ENCODE measurements around the gene NKAPL. TPM values are rescaled to one million over a fixed set of nuclear protein-coding genes. Genes with fewer than 3 reads are reported as not detected.

NKAPL gene
- total and polyA plus RNA-seq, 2 of the 13 experiments (the other 11 are each of a cell fraction or from before 2014, with no cell fraction given) = not detected

DNA sequence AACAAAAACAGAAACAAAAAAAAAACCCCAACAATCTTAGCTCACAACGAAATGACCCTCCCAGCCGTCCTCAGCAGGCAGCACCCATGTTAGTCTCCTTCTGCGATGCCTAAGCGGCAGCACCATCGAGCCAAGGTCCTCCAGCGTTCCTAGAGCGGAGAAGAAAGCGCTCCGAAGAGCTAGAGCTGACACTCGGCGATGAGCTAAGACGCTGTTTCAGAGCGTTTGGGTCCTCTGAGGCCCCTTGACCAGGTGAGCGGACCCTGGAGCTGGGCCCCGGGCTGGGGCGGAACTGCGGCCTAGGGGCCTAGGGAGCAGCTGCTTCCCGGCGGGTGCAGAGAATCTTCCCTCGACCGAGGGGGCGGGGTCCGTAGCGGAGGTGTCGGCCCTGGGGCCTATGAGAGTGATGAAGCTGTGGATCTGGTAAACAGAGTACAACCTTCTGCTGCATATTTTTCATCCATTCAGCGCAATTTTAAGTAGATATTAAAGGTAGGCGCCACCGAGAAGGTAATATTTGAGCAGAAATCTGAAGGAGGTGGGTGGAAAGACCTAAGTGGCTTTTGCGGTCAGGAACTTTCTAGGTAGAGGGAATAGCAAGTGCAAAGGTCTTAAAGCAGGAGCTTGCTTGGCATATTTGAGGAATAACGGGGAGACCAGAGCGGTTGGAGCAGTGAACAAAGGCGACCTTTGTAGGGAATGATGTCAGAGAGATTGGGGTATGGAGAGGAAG, 8.0 kb downstream of the NKAPL start, which contains the start of gene ZSCAN26:
ZSCAN26 (plus strand) TSS at position 182 of the 733 bp plus-strand sequence. CDS start 4,777 bp downstream, outside the sequence.
- Histone ChIP-seq H4K20me1 (ENCODE audit: insufficient read depth, low read length) (no peaks in the 10 kb centered on the region), H2AFZ (ENCODE audit: low read length) (peak within 1 kb of the TSS; percentile 91), H3K4me1 (ENCODE audit: insufficient read depth, low read length) (peaks cover 26% of the 10 kb centered on the region), H3K27me3 (ENCODE audit: control insufficient read depth in 1 of 2, insufficient read depth in 2 of 2, low read length in 2 of 2) (peaks cover 0 to 11% of the 10 kb centered on the region in 2 experiments; a peak in 3 of 5 replicates), H3K36me3 (replicated peaks in 1 of 2; ENCODE audit: control insufficient read depth in 1 of 2, insufficient read depth in 2 of 2, low read length in 2 of 2) (peaks cover 3 to 5% of the 10 kb centered on the region in 2 experiments), H3K9ac (ENCODE audit: insufficient read depth, low read depth, low read length) (peak within 1 kb of the TSS; percentile 80), H3K27ac (ENCODE audit: extremely low read length, insufficient read depth, low read length) (peak within 1 kb of the TSS; percentile 51), H3K4me2 (ENCODE audit: low read depth, low read length) (peak within 1 kb of the TSS; percentile 80), H3K79me2 (ENCODE audit: insufficient read depth, low read length) (peaks cover 19% of the 10 kb centered on the region), H3K9me3 (ENCODE audit: low read length) (no peaks in the 10 kb centered on the region), H3K4me3 (replicated peaks in 1 of 3; ENCODE audit: insufficient read depth in 1 of 3, low read depth in 2 of 3, low read length in 3 of 3) (peak within 1 kb of the TSS; percentile 85 to 91 (median 87))
- ATAC-seq (peak; percentile 99), DNase-seq (ENCODE audit: low spot score) (peak; percentile 83), FAIRE-seq (peak; percentile 15)
- in situ Hi-C loops (cut with HindIII; ENCODE audit: extremely low pct_ligation_motif_present, low pct_unique_long_range_greater_than_20kb) = no loop called here
- POLR2A ChIA-PET = interaction anchor here (0.6 to 3.2 kb wide), 23 partner anchors 10 to 595 kb away, joined by 3 to 67 read pairs (median 7); partner anchors contain the start of genes PGBD1, ZKSCAN3, ZKSCAN4 and ZKSCAN8
- 1% methylated on average over 30 of the region's 32 CpGs for WGBS (ENCODE audit: low lambda C conversion rate)
- intact Hi-C loops (cut with micrococcal nuclease; ENCODE audit: unreplicated experiment) = loop anchor here (1.0 to 5.0 kb wide), 8 partner anchors 15 to 143 kb away; partner anchors contain the start of genes ZKSCAN4, ZKSCAN8, ZSCAN12 and ZSCAN16
- BruUV-seq (replicated peaks) = no TSS peak
- CTCF ChIA-PET (ENCODE audit: low intra/inter-chr PET ratio, low total read pairs) = no interaction called here
- no peak for TF ChIP-seq SAFB2 (CRISPR knock-in tag; IDR thresholded peaks at IDR 0.05; ENCODE audit: borderline replicate concordance, low read depth)
- peak; percentile 96 for TF ChIP-seq SALL1 (CRISPR knock-in tag; IDR thresholded peaks at IDR 0.05)
- no peak for TF ChIP-seq CENPBD1 (CRISPR knock-in tag; IDR thresholded peaks at IDR 0.05; ENCODE audit: borderline replicate concordance, low read depth)
- TF ChIP-seq ZNF275 (CRISPR knock-in tag; IDR thresholded peaks at IDR 0.05; ENCODE audit: borderline replicate concordance) = peak; percentile 57; the same call in 1 of the 2 replicates
- TF ChIP-seq, protein P1, sequence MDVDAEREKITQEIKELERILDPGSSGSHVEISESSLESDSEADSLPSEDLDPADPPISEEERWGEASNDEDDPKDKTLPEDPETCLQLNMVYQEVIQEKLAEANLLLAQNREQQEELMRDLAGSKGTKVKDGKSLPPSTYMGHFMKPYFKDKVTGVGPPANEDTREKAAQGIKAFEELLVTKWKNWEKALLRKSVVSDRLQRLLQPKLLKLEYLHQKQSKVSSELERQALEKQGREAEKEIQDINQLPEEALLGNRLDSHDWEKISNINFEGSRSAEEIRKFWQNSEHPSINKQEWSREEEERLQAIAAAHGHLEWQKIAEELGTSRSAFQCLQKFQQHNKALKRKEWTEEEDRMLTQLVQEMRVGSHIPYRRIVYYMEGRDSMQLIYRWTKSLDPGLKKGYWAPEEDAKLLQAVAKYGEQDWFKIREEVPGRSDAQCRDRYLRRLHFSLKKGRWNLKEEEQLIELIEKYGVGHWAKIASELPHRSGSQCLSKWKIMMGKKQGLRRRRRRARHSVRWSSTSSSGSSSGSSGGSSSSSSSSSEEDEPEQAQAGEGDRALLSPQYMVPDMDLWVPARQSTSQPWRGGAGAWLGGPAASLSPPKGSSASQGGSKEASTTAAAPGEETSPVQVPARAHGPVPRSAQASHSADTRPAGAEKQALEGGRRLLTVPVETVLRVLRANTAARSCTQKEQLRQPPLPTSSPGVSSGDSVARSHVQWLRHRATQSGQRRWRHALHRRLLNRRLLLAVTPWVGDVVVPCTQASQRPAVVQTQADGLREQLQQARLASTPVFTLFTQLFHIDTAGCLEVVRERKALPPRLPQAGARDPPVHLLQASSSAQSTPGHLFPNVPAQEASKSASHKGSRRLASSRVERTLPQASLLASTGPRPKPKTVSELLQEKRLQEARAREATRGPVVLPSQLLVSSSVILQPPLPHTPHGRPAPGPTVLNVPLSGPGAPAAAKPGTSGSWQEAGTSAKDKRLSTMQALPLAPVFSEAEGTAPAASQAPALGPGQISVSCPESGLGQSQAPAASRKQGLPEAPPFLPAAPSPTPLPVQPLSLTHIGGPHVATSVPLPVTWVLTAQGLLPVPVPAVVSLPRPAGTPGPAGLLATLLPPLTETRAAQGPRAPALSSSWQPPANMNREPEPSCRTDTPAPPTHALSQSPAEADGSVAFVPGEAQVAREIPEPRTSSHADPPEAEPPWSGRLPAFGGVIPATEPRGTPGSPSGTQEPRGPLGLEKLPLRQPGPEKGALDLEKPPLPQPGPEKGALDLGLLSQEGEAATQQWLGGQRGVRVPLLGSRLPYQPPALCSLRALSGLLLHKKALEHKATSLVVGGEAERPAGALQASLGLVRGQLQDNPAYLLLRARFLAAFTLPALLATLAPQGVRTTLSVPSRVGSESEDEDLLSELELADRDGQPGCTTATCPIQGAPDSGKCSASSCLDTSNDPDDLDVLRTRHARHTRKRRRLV (CRISPR knock-in tag; IDR thresholded peaks at IDR 0.05) = no peak
- TF ChIP-seq ARID4A (CRISPR knock-in tag; IDR thresholded peaks at IDR 0.05; ENCODE audit: borderline replicate concordance) = peak; percentile 93
- TF ChIP-seq SRSF9 (IDR thresholded peaks at IDR 0.05; ENCODE audit: borderline replicate concordance, insufficient read depth, low read depth, low read length, poor library complexity, severe bottlenecking) = no peak
- TF ChIP-seq ZNF839 (CRISPR knock-in tag; IDR thresholded peaks at IDR 0.05; ENCODE audit: borderline replicate concordance) = peak; percentile 69; the same call in 1 of the 2 replicates

Measured in HepG2 (cell line).